Thoracic aorta (tissue), 2 donors: ENCODE measurements around the gene SLC35F5. TPM values are rescaled to one million over a fixed set of nuclear protein-coding genes. Genes with fewer than 3 reads are reported as not detected.
"Not testable (repeated sequence)": the region's sequence is repeated elsewhere in the genome, so short reads cannot be mapped to it uniquely, and the experiment has no call there.

Experiments
- ATAC-seq: fragments of 150-250 bp; one replicate; pipeline ENCODE4 v1.8.0; 2017; ENCODE audit warnings: low read depth; ENCODE audit not compliant: insufficient number of reproducible peaks, low FRiP score
- DNase-seq: peaks from one replicate; pipeline ENCODE4 v3.0.0-alpha.2; 2020; ENCODE audit warnings: low spot score
- H3K27ac ChIP-seq, 2 donors: fragments of 200-600 bp; sonication (generic); 1 replicate in 1 of 2; 2 replicates in 1 of 2; pipeline ENCODE4 v1.5.1; 2016; ENCODE audit warnings: mild to moderate bottlenecking in 2 of 2, moderate library complexity in 2 of 2
- H3K27me3 ChIP-seq: fragments of 200-600 bp; sonication (generic); replicated peaks from 2 replicates; pipeline ENCODE4 v1.6.0; 2016; ENCODE audit warnings: mild to moderate bottlenecking; ENCODE audit not compliant: insufficient read depth
- H3K36me3 ChIP-seq: fragments of 200-600 bp; sonication (generic); one replicate; pipeline ENCODE4 v1.5.1; 2016
- H3K4me1 ChIP-seq, 2 donors: fragments of 200-600 bp; sonication (generic); 1 replicate in 1 of 2; 2 replicates in 1 of 2; pipeline versions ENCODE4 v1.5.1 to v1.6.0; 2016; ENCODE audit warnings: low read depth in 2 of 2, mild to moderate bottlenecking in 1 of 2; ENCODE audit not compliant: control insufficient read depth in 1 of 2
- H3K4me3 ChIP-seq: fragments of 200-600 bp; sonication (generic); 2 replicates; pipeline ENCODE4 v1.5.1; 2016; ENCODE audit warnings: mild to moderate bottlenecking
- H3K9me3 ChIP-seq: fragments of 200-600 bp; sonication (generic); 2 replicates; pipeline ENCODE4 v1.5.1; 2016
- total RNA-seq, 2 donors: library from RNA; depleted of rRNA; stranded (reverse); fragments of >200 nt; gene quantifications; one replicate each; pipeline versions ENCODE4 v1.1.0 to v1.2.3, GENCODE V29; 2016
- TF ChIP-seq, protein P1 (sequence below): fragments of 200-600 bp; sonication (generic); IDR thresholded peaks from one replicate; pipeline ENCODE4 v1.5.1; 2019; ENCODE audit warnings: antibody characterized with exemption

Gene SLC35F5
- total RNA-seq, 2 donors from 2014 or later: 86.2 to 90.2 TPM

DNA sequence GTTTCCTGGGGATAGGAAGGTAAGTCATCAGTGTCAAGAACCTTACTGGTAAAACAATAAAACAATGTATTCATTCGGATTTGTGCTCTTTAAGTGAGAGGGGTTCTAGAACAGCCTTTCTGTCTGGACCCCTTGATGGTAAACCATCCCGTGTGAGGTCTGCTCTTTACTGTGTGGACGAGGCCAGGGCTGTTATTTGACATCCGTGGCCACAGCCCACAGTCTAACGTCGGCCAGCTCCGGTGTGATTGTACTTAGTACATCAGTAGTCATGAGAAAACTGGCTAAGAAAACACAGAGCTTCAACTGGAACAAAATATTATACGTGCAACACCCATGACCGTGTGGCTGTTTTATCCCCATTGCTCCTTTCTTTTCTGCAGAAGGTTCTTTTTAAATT, 62.0 kb downstream of the SLC35F5 start:
- no peak overlapping the region for H3K27ac ChIP-seq
- no peaks in the 10 kb centered on the region for H3K4me1 ChIP-seq
- ATAC-seq: no peak
- no peaks in the 10 kb centered on the region for H3K36me3 ChIP-seq
- no peak overlapping the region for H3K4me3 ChIP-seq
- no peaks in the 10 kb centered on the region for H3K27me3 ChIP-seq
- TF ChIP-seq, protein P1, sequence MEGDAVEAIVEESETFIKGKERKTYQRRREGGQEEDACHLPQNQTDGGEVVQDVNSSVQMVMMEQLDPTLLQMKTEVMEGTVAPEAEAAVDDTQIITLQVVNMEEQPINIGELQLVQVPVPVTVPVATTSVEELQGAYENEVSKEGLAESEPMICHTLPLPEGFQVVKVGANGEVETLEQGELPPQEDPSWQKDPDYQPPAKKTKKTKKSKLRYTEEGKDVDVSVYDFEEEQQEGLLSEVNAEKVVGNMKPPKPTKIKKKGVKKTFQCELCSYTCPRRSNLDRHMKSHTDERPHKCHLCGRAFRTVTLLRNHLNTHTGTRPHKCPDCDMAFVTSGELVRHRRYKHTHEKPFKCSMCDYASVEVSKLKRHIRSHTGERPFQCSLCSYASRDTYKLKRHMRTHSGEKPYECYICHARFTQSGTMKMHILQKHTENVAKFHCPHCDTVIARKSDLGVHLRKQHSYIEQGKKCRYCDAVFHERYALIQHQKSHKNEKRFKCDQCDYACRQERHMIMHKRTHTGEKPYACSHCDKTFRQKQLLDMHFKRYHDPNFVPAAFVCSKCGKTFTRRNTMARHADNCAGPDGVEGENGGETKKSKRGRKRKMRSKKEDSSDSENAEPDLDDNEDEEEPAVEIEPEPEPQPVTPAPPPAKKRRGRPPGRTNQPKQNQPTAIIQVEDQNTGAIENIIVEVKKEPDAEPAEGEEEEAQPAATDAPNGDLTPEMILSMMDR: no peak
- DNase-seq: no peak
- H3K9me3 ChIP-seq: no peaks in the 10 kb centered on the region

DNA sequence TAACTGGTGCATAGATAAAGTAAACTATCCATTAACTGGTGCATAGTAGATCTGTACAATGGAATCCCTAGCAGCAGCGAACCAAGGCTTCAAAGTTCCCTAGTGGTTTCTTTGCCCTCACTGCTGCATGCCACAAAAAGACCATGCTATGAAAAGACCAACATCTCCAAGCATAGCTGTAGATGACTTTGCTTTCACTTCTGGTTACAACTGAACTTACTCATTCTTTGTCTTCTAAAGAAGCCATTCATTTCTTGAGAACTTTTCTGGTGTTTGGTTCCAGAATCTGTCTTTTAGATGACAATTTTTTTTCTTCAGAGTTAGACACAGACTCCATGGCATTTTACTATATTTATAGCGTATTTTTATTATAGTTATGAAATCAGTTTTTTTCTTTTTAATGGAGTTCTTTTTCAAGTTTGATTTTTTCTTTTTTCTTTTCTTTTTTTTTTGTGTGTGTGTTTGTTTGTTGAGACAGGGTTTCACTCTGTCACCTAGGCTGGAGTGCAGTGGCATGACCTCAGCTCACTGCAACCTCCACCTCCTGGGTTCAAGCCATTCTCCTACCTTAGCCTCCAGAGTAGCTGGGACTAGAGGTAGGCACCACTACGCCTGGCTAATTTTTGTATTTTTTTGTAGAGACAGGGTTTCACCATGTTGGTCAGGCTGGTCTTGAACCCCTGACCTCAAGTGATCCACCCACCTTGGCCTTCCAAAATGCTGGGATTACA, 63.6 kb downstream of the SLC35F5 start:
- TF ChIP-seq, protein P1: no peak

DNA sequence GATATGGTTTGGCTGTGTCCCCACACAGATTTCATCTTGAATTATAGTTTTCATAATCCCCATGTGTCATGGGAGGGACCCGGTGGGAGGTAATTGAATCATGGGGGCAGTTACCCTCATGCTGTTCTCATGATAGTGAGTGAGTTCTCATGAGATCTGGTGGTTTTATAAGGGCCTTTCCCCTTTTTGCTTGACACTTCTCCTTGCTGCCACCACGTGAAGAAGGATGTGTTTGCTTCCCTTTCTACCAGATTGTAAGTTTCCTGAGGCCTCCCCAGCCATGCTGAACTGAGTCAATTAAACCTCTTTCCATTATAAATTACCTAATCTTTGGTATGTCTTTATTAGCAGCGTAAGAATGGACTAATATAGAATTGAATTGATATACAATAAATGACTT, 65.6 kb downstream of the SLC35F5 start:
- H3K27me3 ChIP-seq, H3K36me3 ChIP-seq, ATAC-seq, H3K4me3 ChIP-seq, H3K4me1 ChIP-seq, H3K9me3 ChIP-seq, H3K27ac ChIP-seq, DNase-seq: not testable (repeated sequence)

More for the DNA sequence above, 63.6 kb downstream of the SLC35F5 start:
- DNase-seq: no peak
- Histone ChIP-seq H3K4me1 (no peaks in the 10 kb centered on the region), H3K27me3 (no peaks in the 10 kb centered on the region), H3K4me3 (no peak overlapping the region), H3K36me3 (no peaks in the 10 kb centered on the region), H3K9me3 (no peaks in the 10 kb centered on the region), H3K27ac (no peak overlapping the region)
- no peak for ATAC-seq

DNA sequence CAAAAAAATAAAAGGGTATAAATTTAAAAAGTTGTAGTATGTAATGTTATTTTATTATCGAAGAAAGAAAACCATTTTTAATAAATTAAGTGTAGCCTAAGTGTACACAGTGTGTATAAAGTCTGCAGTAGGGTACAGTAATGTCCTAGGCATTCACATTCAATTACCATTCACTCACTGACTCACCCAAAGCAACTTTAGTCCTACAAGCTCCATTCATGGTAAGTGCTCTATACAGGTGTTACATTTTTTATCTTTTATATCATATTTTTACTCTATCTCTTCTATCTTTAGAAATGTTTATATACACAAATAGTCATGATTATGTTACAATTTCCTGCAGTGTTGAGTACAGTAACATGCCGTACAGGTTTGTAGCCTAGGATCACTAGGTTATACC, 69.9 kb downstream of the SLC35F5 start:
- H3K9me3 ChIP-seq: no peaks in the 10 kb centered on the region
- H3K27me3 ChIP-seq: no peaks in the 10 kb centered on the region
- no peak overlapping the region for H3K27ac ChIP-seq
- no peak overlapping the region for H3K4me3 ChIP-seq
- no peaks in the 10 kb centered on the region for H3K36me3 ChIP-seq
- no peak for DNase-seq
- H3K4me1 ChIP-seq: no peaks in the 10 kb centered on the region
- no peak for ATAC-seq
- TF ChIP-seq, protein P1: no peak

DNA sequence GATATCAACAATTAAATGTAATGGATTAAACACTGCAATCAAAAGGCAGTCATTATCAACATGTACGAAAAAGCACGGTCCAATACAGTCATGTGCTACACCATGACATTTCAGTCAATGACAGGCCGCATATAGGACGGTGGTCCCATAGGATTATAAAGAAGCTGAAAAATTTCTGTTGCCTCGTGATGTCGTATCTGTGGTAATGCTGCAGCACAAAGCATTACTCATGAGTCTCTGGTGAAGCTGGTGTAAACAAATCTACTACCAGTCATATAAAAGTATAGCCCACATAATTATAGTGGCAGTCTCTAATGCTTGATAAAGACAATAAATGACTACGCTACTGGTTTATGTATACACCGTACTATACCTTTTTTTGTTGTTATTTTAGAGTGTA, 71.0 kb downstream of the SLC35F5 start:
- Histone ChIP-seq H3K4me1 (no peaks in the 10 kb centered on the region), H3K36me3 (no peaks in the 10 kb centered on the region), H3K27ac (no peak overlapping the region), H3K27me3 (no peaks in the 10 kb centered on the region), H3K9me3 (no peaks in the 10 kb centered on the region), H3K4me3 (no peak overlapping the region)
- ATAC-seq (no peak), DNase-seq (no peak)
- TF ChIP-seq, protein P1: no peak

DNA sequence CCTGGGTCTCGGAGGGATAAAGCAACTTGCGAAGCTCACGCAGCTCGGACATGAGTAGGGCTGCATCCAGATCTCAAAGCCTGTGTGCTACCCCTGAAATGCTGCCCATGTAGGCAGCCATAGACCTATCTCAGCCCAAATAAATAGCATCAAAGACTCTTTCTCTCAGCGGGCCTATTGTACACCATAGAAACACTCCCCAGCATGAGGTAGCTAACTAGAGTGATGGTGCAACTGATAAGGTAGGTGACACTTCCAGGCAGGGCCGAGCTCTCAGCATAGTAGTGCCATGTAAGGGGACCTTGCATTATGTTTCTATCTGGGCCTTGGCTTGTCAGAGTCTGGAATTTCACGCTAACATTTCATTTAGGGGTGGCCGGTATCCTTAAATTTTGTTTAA, 77.0 kb downstream of the SLC35F5 start:
- H3K27ac ChIP-seq: no peak overlapping the region
- no peaks in the 10 kb centered on the region for H3K27me3 ChIP-seq
- H3K4me3 ChIP-seq: no peak overlapping the region
- DNase-seq (no peak), ATAC-seq (no peak)
- H3K4me1 ChIP-seq: no peaks in the 10 kb centered on the region
- H3K36me3 ChIP-seq: no peaks in the 10 kb centered on the region
- no peaks in the 10 kb centered on the region for H3K9me3 ChIP-seq
- TF ChIP-seq, protein P1: no peak
